D721Med (cell line): ENCODE results near the gene ATP6V0D1.

Experiments
- DNase-seq: peaks from one replicate; pipeline ENCODE4 v3.0.0; 2011; ENCODE audit warnings: low spot score; ENCODE audit not compliant: insufficient read length
- FAIRE-seq: peaks from 2 replicates; lab custom pipeline; 2011; peaks lifted over from hg19 to GRCh38; lab: Jason Lieb, UNC
- CTCF ChIP-seq: IDR thresholded peaks from 2 replicates; pipeline ENCODE4 v1.5.1; 2012; ENCODE audit warnings: mild to moderate bottlenecking, control low read depth; ENCODE audit not compliant: insufficient read depth; ENCODE audit errors: missing control alignments

The ATP6V0D1 gene

DNA sequence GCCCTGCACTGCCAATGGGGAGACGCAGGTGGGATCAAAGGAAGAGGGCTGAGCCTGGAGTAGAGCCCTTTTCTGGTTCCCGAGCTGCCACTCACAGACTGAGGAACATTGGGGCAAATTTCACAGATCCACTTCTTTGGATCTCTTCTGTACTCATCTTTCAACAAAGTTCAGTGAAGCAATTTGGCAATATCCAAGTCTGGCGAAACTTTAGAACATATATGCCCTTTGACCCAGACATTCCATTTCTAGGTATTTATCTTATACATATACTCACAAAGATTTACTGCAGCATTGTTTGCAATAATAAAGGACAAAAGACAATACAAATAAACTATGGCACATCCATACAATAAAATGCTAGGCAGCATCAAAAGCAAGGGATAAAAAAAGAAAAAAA, 69.6 kb downstream of the ATP6V0D1 start:
- no peak for DNase-seq
- FAIRE-seq: no peak

DNA sequence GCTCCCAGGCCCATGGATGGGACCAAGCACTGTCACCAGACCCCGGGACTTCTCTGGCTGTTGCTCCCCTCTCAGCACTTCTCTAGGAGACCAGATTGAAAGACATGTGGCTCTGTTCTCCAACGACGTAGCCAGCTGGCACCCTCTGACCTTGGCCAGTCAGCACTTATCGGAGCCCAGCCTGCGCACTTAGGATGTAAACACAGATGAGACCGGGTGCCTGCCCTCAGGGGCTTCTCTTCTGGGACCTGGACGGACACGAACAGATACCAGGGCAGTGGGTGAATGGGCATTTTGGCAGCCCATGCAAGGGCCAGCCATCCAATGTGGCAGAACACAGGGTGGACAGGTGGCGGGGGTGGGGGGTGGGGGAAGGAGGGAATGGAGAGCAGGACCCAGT, 71.3 kb downstream of the ATP6V0D1 start:
- no peak for TF ChIP-seq CTCF
- DNase-seq (no peak), FAIRE-seq (no peak)

More for the DNA sequence above, 69.6 kb downstream of the ATP6V0D1 start:
- TF ChIP-seq CTCF: no peak

GRCh38 chr16:67407788-67408452, 73.0 kb downstream of the ATP6V0D1 start:
- DNase-seq (no peak), FAIRE-seq (no peak)
- TF ChIP-seq CTCF: no peak

DNA sequence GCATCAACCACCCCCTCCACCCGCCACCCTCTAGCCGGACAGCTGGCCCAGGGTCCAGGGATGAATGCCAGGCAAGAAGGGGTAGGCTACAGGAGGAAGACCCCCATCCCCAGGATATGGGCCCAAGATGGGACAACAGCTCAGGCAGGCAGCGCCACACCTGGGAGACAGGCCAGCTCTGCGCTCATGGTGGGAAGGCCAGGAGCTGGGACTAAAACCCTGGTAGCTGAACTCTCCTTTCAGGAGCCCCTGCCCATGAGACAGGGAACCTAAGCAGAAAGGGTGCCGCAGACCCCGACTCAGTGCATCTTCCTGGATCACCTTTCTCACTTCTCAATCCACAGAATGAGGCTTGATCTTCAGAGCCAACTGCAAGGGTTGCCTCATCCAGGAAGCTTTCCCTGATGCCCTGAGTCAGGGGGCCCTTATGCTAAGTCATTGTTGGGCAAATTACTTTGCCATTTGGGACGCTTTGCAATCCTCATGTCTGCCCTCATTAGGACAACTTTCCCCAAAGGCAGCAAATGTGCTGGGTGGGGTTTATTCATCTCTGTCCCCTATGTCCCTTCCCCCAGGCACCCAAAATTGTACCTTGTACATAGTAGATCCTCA, 73.7 kb downstream of the ATP6V0D1 start:
- no peak for TF ChIP-seq CTCF
- FAIRE-seq (no peak), DNase-seq (no peak)

- no peak for TF ChIP-seq CTCF
- FAIRE-seq: no peak
- no peak for DNase-seq
Measured at GRCh38 chr16:67406111-67406971, 74.6 kb downstream of the ATP6V0D1 start.

DNA sequence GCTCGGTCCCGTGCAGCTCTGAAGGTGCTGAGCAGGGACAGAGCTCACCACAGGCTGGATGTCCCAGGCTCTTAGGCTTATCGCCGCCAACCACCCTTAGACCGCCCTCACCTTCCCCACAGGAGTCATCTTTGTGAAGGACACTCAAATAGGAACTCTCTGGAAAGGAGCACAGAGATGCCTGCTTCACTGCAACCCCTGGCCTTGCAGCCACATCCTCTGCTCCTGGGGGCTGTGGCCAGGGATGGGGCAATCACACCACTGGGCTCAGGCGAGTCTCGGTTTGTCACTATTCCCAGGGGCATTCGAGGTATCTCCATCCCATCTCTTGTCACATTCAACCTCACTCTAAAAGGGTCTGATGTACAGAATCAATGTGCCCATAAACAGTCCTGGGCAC, 75.6 kb downstream of the ATP6V0D1 start:
- no peak for DNase-seq
- no peak for TF ChIP-seq CTCF
- no peak for FAIRE-seq

- FAIRE-seq: no peak
- DNase-seq: no peak
- TF ChIP-seq CTCF: no peak
Measured at GRCh38 chr16:67404740-67405226, 76.2 kb downstream of the ATP6V0D1 start.
